K562 (cell line): ENCODE data around the gene ZNF549. TPM values are rescaled to one million over a fixed set of nuclear protein-coding genes. Genes with fewer than 3 reads are reported as not detected.

ENCODE experiments used
- polyA plus RNA-seq, 8 experiments: library from polyadenylated mRNA; depleted of rRNA in 4 of 8; stranded (reverse) in 5 of 8; unstranded in 3 of 8; fragments of >200 nt; fragmentation: Nextera tagmentation in 2 of 8; fragmentation: Illumina TruSeq in 1 of 8; extraction: Ambion mirVana in 2 of 8; extraction: Trizol in 1 of 8; gene quantifications; 2 replicates each; pipeline versions ENCODE4 v1.2.1 to v1.2.3, GENCODE V29; 2011 to 2014; ENCODE audit warnings: inconsistent platforms in 1 of 8, missing spikeins in 1 of 8
- total RNA-seq, 7 experiments: library from RNA; depleted of rRNA in 6 of 7; stranded (reverse); fragments of >200 nt in 6 of 7; fragmentation: Illumina TruSeq in 2 of 7; extraction: Trizol in 2 of 7; gene quantifications; 2 replicates each; pipeline versions ENCODE4 v1.2.1 to v1.2.3, GENCODE V29; 2011 to 2021; ENCODE audit warnings: low replicate concordance in 1 of 7

ZNF549 gene
- total and polyA plus RNA-seq, 9 of the 15 experiments (the other 6 are each of a cell fraction or from before 2014, with no cell fraction given), result 0.03 to 0.68 (median 0.25) TPM

Other genes starting within 250 kb of the ZNF549 start
Only the 7 nearest of the 24 such genes appear.
- gene VN1R1, start 70.2 kb upstream of the ZNF549 start, total RNA-seq (2014; rRNA removed), result 0.14 TPM in 1 of 2 replicates, not detected in the other
- 0.07 TPM in 1 of 2 replicates, not detected in the other for gene VN1R1, start 70.2 kb upstream of the ZNF549 start, total RNA-seq (2014; rRNA removed; fragmentation: Illumina TruSeq; extraction: Trizol)
- not detected in 2 replicates for gene VN1R1, start 70.2 kb upstream of the ZNF549 start, total RNA-seq (2015; rRNA removed; fragmentation: Illumina TruSeq; extraction: Trizol)
- gene VN1R1, start 70.2 kb upstream of the ZNF549 start, total RNA-seq (2021), result not detected in 2 replicates
- gene VN1R1, start 70.2 kb upstream of the ZNF549 start, polyA plus RNA-seq (2011; rRNA removed), result 0.10 and 0.11 TPM in 2 replicates
- gene VN1R1, start 70.2 kb upstream of the ZNF549 start, polyA plus RNA-seq (2014; fragmentation: Illumina TruSeq; extraction: Trizol), result not detected in 2 replicates
- gene VN1R1, start 70.2 kb upstream of the ZNF549 start, polyA plus RNA-seq (2014; fragmentation: Nextera tagmentation; extraction: Ambion mirVana), result under 1 TPM; 0.08 to 0.10 TPM
- 0.04 TPM in 1 of 2 replicates, not detected in the other for gene VN1R1, start 70.2 kb upstream of the ZNF549 start, polyA plus RNA-seq (2014; rRNA removed)
- gene ZNF772, start 49.8 kb upstream of the ZNF549 start, total RNA-seq (2014; rRNA removed), result 0.98 and 1.6 TPM in 2 replicates
- gene ZNF772, start 49.8 kb upstream of the ZNF549 start, total RNA-seq (2014; rRNA removed; fragmentation: Illumina TruSeq; extraction: Trizol), result 1.3 and 2.0 TPM in 2 replicates
- gene ZNF772, start 49.8 kb upstream of the ZNF549 start, total RNA-seq (2015; rRNA removed; fragmentation: Illumina TruSeq; extraction: Trizol), result 1.1 and 1.4 TPM in 2 replicates
- 1.2 and 1.3 TPM in 2 replicates for gene ZNF772, start 49.8 kb upstream of the ZNF549 start, total RNA-seq (2021)
- gene ZNF772, start 49.8 kb upstream of the ZNF549 start, polyA plus RNA-seq (2011; rRNA removed), result 0.70 and 1.9 TPM in 2 replicates
- 0.77 and 1.1 TPM in 2 replicates for gene ZNF772, start 49.8 kb upstream of the ZNF549 start, polyA plus RNA-seq (2014; fragmentation: Illumina TruSeq; extraction: Trizol)
- under 1 TPM; 0.13 to 0.21 TPM for gene ZNF772, start 49.8 kb upstream of the ZNF549 start, polyA plus RNA-seq (2014; fragmentation: Nextera tagmentation; extraction: Ambion mirVana)
- 0.28 and 0.51 TPM in 2 replicates for gene ZNF772, start 49.8 kb upstream of the ZNF549 start, polyA plus RNA-seq (2014; rRNA removed)
- gene ZNF419, start 39.6 kb upstream of the ZNF549 start, total RNA-seq (2014; rRNA removed), result 1.4 and 1.6 TPM in 2 replicates
- 1.8 and 2.3 TPM in 2 replicates for gene ZNF419, start 39.6 kb upstream of the ZNF549 start, total RNA-seq (2014; rRNA removed; fragmentation: Illumina TruSeq; extraction: Trizol)
- gene ZNF419, start 39.6 kb upstream of the ZNF549 start, total RNA-seq (2015; rRNA removed; fragmentation: Illumina TruSeq; extraction: Trizol), result 1.2 and 1.3 TPM in 2 replicates
- gene ZNF419, start 39.6 kb upstream of the ZNF549 start, total RNA-seq (2021), result 1.5 TPM in 2 replicates
- gene ZNF419, start 39.6 kb upstream of the ZNF549 start, polyA plus RNA-seq (2011; rRNA removed), result 1.7 and 5.4 TPM in 2 replicates
- gene ZNF419, start 39.6 kb upstream of the ZNF549 start, polyA plus RNA-seq (2014; fragmentation: Illumina TruSeq; extraction: Trizol), result 1.3 TPM in 2 replicates
- gene ZNF419, start 39.6 kb upstream of the ZNF549 start, polyA plus RNA-seq (2014; fragmentation: Nextera tagmentation; extraction: Ambion mirVana), result under 1 TPM; 0.07 to 0.50 TPM
- gene ZNF419, start 39.6 kb upstream of the ZNF549 start, polyA plus RNA-seq (2014; rRNA removed), result 1.3 and 2.2 TPM in 2 replicates
- under 0.01 TPM in 1 of 2 replicates, not detected in the other for gene ZNF773, start 27.4 kb upstream of the ZNF549 start, total RNA-seq (2014; rRNA removed)
- gene ZNF773, start 27.4 kb upstream of the ZNF549 start, total RNA-seq (2014; rRNA removed; fragmentation: Illumina TruSeq; extraction: Trizol), result 0.35 and 0.58 TPM in 2 replicates
- 0.04 TPM in 1 of 2 replicates, not detected in the other for gene ZNF773, start 27.4 kb upstream of the ZNF549 start, total RNA-seq (2015; rRNA removed; fragmentation: Illumina TruSeq; extraction: Trizol)
- gene ZNF773, start 27.4 kb upstream of the ZNF549 start, total RNA-seq (2021), result 0.31 and 0.82 TPM in 2 replicates
- 0.87 and 2.0 TPM in 2 replicates for gene ZNF773, start 27.4 kb upstream of the ZNF549 start, polyA plus RNA-seq (2011; rRNA removed)
- 0.31 and 0.66 TPM in 2 replicates for gene ZNF773, start 27.4 kb upstream of the ZNF549 start, polyA plus RNA-seq (2014; fragmentation: Illumina TruSeq; extraction: Trizol)
- gene ZNF773, start 27.4 kb upstream of the ZNF549 start, polyA plus RNA-seq (2014; fragmentation: Nextera tagmentation; extraction: Ambion mirVana), result under 1 TPM in 1 of 2 experiments, not detected in 1; 0.04 TPM
- 0.30 and 0.35 TPM in 2 replicates for gene ZNF773, start 27.4 kb upstream of the ZNF549 start, polyA plus RNA-seq (2014; rRNA removed)
- gene ZNF550, start 32.5 kb downstream of the ZNF549 start, total RNA-seq (2014; rRNA removed), result 3.9 and 5.0 TPM in 2 replicates
- gene ZNF550, start 32.5 kb downstream of the ZNF549 start, total RNA-seq (2014; rRNA removed; fragmentation: Illumina TruSeq; extraction: Trizol), result 5.1 and 6.4 TPM in 2 replicates
- 3.5 TPM in 2 replicates for gene ZNF550, start 32.5 kb downstream of the ZNF549 start, total RNA-seq (2015; rRNA removed; fragmentation: Illumina TruSeq; extraction: Trizol)
- 4.8 and 5.2 TPM in 2 replicates for gene ZNF550, start 32.5 kb downstream of the ZNF549 start, total RNA-seq (2021)
- 11.8 and 12.8 TPM in 2 replicates for gene ZNF550, start 32.5 kb downstream of the ZNF549 start, polyA plus RNA-seq (2011; rRNA removed)
- gene ZNF550, start 32.5 kb downstream of the ZNF549 start, polyA plus RNA-seq (2014; fragmentation: Illumina TruSeq; extraction: Trizol), result 4.4 and 4.6 TPM in 2 replicates
- 1 to 10 TPM; 1.6 to 1.7 TPM for gene ZNF550, start 32.5 kb downstream of the ZNF549 start, polyA plus RNA-seq (2014; fragmentation: Nextera tagmentation; extraction: Ambion mirVana)
- gene ZNF550, start 32.5 kb downstream of the ZNF549 start, polyA plus RNA-seq (2014; rRNA removed), result 4.3 and 5.0 TPM in 2 replicates
- 0.78 and 1.1 TPM in 2 replicates for gene ZNF416, start 51.6 kb downstream of the ZNF549 start, total RNA-seq (2014; rRNA removed)
- gene ZNF416, start 51.6 kb downstream of the ZNF549 start, total RNA-seq (2014; rRNA removed; fragmentation: Illumina TruSeq; extraction: Trizol), result 1.2 and 1.6 TPM in 2 replicates
- gene ZNF416, start 51.6 kb downstream of the ZNF549 start, total RNA-seq (2015; rRNA removed; fragmentation: Illumina TruSeq; extraction: Trizol), result 1.1 and 1.2 TPM in 2 replicates
- gene ZNF416, start 51.6 kb downstream of the ZNF549 start, total RNA-seq (2021), result 1.3 and 1.6 TPM in 2 replicates
- gene ZNF416, start 51.6 kb downstream of the ZNF549 start, polyA plus RNA-seq (2011; rRNA removed), result 1.3 and 2.0 TPM in 2 replicates
- gene ZNF416, start 51.6 kb downstream of the ZNF549 start, polyA plus RNA-seq (2014; fragmentation: Illumina TruSeq; extraction: Trizol), result 1.3 and 1.5 TPM in 2 replicates
- gene ZNF416, start 51.6 kb downstream of the ZNF549 start, polyA plus RNA-seq (2014; fragmentation: Nextera tagmentation; extraction: Ambion mirVana), result under 1 TPM; 0.20 to 0.27 TPM
- gene ZNF416, start 51.6 kb downstream of the ZNF549 start, polyA plus RNA-seq (2014; rRNA removed), result 0.61 and 1.1 TPM in 2 replicates
- gene ZIK1, start 56.8 kb downstream of the ZNF549 start, total RNA-seq (2014; rRNA removed), result 0.14 and 0.69 TPM in 2 replicates
- 0.18 and 0.32 TPM in 2 replicates for gene ZIK1, start 56.8 kb downstream of the ZNF549 start, total RNA-seq (2014; rRNA removed; fragmentation: Illumina TruSeq; extraction: Trizol)
- gene ZIK1, start 56.8 kb downstream of the ZNF549 start, total RNA-seq (2015; rRNA removed; fragmentation: Illumina TruSeq; extraction: Trizol), result 0.15 and 0.25 TPM in 2 replicates
- gene ZIK1, start 56.8 kb downstream of the ZNF549 start, total RNA-seq (2021), result 0.16 and 0.27 TPM in 2 replicates
- gene ZIK1, start 56.8 kb downstream of the ZNF549 start, polyA plus RNA-seq (2011; rRNA removed), result 0.20 and 0.42 TPM in 2 replicates
- 0.12 and 0.19 TPM in 2 replicates for gene ZIK1, start 56.8 kb downstream of the ZNF549 start, polyA plus RNA-seq (2014; fragmentation: Illumina TruSeq; extraction: Trizol)
- gene ZIK1, start 56.8 kb downstream of the ZNF549 start, polyA plus RNA-seq (2014; fragmentation: Nextera tagmentation; extraction: Ambion mirVana), result under 1 TPM in 1 of 2 experiments, not detected in 1; 0.03 TPM
- gene ZIK1, start 56.8 kb downstream of the ZNF549 start, polyA plus RNA-seq (2014; rRNA removed), result 0.12 and 0.31 TPM in 2 replicates